Pericardium fibroblast (primary cell): Measurements from ENCODE around the gene MSL3. TPM values are rescaled to one million over a fixed set of nuclear protein-coding genes. Genes with fewer than 3 reads are reported as not detected.

Experiments used
- total RNA-seq: library from RNA; depleted of rRNA; stranded (reverse); fragments of >200 nt; gene quantifications from 2 replicates; pipeline ENCODE4 v1.2.3, GENCODE V29; 2015

The MSL3 gene, protein sequence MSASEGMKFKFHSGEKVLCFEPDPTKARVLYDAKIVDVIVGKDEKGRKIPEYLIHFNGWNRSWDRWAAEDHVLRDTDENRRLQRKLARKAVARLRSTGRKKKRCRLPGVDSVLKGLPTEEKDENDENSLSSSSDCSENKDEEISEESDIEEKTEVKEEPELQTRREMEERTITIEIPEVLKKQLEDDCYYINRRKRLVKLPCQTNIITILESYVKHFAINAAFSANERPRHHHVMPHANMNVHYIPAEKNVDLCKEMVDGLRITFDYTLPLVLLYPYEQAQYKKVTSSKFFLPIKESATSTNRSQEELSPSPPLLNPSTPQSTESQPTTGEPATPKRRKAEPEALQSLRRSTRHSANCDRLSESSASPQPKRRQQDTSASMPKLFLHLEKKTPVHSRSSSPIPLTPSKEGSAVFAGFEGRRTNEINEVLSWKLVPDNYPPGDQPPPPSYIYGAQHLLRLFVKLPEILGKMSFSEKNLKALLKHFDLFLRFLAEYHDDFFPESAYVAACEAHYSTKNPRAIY
- 18.1 and 23.5 TPM in 2 replicates for total RNA-seq

DNA sequence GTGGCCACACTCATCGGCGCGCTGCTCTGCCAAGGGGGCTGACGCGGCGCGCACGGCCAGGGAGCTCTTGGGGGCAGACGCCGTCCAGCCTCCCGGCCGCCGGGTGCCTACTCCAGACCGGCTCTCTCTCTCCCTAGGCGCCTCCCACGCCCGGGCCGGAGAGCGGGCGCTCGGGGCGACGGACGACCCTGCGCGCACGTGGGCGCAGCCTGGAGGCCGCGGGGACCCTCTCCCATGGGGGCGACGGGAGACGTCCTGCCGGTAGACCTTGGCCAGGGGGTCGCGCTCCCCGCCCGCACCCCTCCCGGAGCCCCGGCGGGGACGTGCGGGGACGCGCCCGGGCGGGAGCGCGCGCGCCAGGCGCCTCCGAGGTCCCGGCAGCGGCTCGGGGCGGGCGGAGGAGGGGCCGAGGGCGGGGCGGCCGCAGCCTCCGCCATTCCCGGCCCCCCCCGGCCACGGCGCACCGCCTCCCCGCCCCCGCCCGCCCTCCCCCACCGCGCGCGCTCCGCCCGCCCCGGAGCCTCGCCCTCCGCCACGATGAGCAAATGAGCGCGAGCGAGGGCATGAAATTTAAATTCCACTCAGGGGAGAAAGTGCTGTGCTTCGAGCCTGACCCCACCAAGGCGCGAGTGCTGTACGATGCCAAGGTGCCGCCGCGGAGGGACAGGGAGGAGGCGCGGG is at the start of gene MSL3:
MSL3 (plus strand) TSS at position 519 of the 681 bp plus-strand sequence; CDS start at position 546, 27 bp downstream.

Other genes with a start within 250 kb of the MSL3 start
- gene ARHGAP6, start 92.3 kb upstream of the MSL3 start, total RNA-seq: 25.9 and 29.2 TPM in 2 replicates